ENCODE data around the gene ITPK1.

Gene ITPK1

GRCh38 chr14:93103392-93104080 is 12.2 kb downstream of the ITPK1 start:
- DNase-seq, result no peak

GRCh38 chr14:93102141-93102540 is 13.6 kb downstream of the ITPK1 start:
- DNase-seq, result no peak

- DNase-seq, result no peak
Measured at GRCh38 chr14:93101181-93101580, 14.5 kb downstream of the ITPK1 start.

- no peak for DNase-seq
Measured at GRCh38 chr14:93100570-93100969, 15.2 kb downstream of the ITPK1 start.

GRCh38 chr14:93100100-93100499 is 15.6 kb downstream of the ITPK1 start:
- DNase-seq, result no peak

- no peak for DNase-seq
Measured at GRCh38 chr14:93099643-93100042, 16.1 kb downstream of the ITPK1 start.

DNA sequence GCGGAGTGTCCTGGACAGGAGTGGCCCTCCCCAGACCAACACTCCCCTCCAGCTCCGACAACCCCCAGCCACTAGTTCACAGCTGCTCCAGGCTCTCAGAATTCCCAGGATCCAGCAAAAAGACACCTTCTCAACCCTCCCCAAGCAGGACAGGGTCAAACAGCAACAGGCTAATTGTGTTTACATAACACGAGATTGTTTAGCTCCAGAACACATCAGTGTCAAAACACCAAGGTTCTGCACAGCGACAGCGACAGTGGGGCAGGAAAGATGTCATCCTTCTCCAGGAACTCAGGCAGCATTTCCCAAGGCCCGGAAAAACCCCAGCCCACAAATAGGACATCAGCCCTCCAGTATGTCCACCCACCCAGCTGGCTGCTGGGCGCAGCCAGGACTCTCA is 16.5 kb downstream of the ITPK1 start:
- DNase-seq, result no peak

- DNase-seq, result no peak
Measured at GRCh38 chr14:93096691-93097322, 18.9 kb downstream of the ITPK1 start.

- DNase-seq, result no peak
Measured at GRCh38 chr14:93095742-93096510, 19.8 kb downstream of the ITPK1 start.

DNA sequence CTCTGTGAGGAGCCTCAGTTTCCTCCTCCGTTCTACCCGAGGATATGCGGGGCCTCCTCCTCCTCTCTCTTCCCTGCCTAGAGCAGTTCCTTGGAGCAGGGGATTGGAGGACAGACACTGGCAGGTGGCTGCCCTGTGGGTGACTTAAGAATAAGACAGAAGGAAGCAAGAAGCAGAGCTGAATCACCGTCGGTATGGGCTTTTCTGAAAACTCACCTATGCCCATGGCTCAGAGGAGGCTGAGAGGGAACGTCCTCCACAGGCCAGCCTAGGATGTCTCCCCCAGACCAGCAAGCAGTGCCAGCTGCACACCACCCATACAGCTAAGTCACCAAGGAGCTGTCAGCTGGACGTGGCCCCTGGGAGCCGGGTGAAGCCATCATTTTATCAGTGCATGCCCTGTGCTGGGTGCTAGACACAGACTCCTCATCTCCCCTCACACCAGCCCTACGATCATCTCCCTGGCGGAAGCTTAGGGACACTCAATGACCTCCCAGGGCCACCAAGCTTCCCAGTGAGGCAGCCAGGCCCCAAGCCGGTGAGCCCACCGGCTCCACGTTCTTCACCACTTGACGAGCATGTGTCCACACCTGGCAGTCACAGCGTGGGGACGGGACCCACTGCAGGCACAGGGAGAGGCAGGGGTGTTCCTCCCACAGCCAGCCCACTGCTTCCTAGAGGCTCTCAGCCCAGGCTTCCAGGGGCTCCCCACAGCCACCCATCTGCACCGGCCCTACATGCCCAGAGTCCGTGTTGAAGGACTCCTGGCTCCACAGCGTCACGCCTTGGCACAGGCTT is 21.4 kb downstream of the ITPK1 start:
- DNase-seq, result no peak

GRCh38 chr14:93092606-93093556 is 22.8 kb downstream of the ITPK1 start:
- no peak for DNase-seq

DNA sequence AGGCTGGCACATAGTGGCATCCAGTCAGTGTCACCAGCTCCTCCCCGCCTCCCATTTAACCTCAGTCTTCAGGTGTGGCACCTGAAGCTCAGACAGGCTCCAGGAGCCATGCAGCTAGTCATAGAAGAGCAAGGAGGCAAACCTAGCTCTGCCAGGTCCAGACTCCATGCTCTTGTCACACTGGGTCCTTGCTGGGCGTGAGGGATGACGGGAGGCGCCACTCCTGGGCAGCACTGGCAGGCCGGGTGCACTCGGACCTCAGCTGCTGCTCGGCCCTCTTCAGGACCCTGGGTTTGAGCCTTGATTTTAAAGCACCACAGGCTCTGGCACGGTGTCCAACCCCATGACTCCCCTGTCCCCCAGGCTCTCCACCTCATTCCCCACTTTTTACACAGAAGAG is 24.1 kb downstream of the ITPK1 start:
- DNase-seq, result no peak

GRCh38 chr14:93090826-93091555 is 24.7 kb downstream of the ITPK1 start:
- DNase-seq, result peak; percentile 35

GRCh38 chr14:93089521-93090269 is 26.0 kb downstream of the ITPK1 start:
- peak; percentile 30 for DNase-seq

DNA sequence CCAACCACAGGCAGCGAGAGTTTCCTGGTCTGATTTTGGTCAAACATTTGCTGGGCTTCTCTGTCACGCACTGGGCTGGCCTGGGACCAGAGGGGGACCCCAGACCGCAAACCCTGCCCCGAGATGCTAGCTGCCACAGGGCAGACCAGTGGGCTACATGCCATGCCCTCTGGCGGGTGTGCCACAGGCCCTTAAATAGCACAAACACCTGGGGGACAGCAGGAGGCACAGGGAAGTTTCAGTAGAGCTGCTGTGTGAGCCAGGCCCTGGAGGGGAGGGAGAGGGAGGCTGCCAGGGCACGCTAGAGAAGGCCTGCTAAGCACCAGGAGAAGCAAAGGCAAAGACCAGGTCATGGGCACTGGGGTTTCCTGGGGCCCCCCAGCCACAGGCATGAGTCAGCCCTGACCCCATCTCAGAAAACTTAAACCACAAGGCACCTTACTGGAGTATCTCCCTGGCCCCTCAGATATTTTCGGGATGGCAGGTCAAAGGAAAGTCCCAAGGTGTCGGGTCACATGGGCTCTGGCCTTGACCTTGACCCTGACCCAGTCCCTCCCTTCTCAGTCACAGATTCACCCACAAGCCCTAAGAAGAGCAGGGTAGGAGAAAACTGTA is 29.2 kb downstream of the ITPK1 start:
- DNase-seq, result no peak

DNA sequence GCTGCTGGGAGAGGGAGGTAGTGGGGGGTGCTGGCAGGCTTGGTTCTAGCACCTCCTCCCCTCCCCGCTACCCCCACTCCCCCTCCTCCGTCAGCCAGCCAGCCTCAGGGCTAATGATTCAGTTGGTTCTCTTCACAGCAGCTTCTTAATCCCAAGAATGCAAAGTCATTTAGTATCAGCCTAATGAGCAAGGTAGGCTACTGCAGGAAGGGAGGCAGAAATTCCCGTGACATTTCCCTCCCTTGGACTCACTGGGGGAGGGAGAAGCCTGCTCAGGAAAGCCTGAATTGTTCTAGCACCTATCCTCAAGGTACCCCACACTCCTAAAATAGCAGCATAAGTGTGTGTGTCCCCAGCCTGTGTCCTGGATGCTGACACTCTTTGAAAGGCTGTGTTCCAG is 29.8 kb downstream of the ITPK1 start:
- no peak for DNase-seq

DNA sequence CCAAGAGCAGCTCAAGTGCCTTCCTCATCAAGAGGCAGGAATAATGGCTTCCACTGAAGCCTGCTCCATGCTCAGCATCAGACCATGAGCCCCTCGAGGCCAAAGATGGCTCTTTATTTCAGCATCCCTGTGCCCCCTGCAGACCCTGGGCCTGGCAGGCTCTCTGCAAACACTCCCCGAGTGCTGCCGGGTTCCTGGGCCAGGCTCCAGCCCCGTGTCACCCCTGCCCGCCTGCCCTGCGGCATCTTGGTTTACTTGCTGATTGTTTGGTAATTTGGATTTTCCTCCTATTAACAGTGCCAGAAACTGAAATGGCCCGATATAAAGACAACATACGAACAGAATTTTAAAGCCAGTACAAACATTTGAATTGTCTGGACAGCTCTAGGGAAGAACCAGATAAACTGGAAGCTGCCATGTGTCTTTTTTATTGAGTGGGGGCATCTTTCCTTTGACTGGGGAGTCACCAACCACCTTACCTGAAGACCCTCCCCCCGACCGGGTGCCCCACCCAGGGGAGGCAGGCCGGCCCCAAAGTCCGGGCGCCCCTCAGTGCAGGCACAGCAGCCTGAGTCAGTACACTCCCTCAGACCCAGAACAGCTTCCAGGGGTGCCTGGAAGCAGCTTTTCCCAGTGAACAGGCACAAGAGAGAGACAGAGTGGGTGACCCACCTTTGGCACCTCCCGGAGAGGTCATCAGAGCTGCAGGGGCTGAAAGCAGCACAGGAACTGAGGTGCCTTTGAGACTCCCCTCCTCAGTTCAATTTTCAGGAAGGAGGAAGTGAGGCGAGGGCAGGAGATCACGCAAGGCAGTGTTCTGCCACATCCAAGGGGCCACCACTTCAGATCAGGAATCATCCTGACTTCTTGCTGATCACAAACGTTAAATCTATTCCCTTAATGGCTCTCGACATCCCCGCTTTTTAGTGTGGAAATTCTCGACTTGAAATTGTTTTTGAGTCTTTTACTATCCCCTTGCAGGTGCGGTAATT is 30.6 kb downstream of the ITPK1 start:
- no peak for DNase-seq

- DNase-seq, result no peak
Measured at GRCh38 chr14:93084402-93084801, 31.3 kb downstream of the ITPK1 start.

- no peak for DNase-seq
Measured at GRCh38 chr14:93083917-93084316, 31.8 kb downstream of the ITPK1 start.

Measured in NCI-H510A treated with DMSO at 0.1 percent for 48 hours (cell line).